Activated CD4-positive, alpha-beta T cell treated with anti-CD3 and anti-CD28 coated beads, Interleukin-2, amount 50 U/mL, for 48 hours (primary cell): ENCODE results near the gene GPT2.

Experiments
- DNase-seq, 2 experiments: peaks; one replicate each; pipeline ENCODE4 v3.0.0-alpha.2; 2020

Gene GPT2

DNA sequence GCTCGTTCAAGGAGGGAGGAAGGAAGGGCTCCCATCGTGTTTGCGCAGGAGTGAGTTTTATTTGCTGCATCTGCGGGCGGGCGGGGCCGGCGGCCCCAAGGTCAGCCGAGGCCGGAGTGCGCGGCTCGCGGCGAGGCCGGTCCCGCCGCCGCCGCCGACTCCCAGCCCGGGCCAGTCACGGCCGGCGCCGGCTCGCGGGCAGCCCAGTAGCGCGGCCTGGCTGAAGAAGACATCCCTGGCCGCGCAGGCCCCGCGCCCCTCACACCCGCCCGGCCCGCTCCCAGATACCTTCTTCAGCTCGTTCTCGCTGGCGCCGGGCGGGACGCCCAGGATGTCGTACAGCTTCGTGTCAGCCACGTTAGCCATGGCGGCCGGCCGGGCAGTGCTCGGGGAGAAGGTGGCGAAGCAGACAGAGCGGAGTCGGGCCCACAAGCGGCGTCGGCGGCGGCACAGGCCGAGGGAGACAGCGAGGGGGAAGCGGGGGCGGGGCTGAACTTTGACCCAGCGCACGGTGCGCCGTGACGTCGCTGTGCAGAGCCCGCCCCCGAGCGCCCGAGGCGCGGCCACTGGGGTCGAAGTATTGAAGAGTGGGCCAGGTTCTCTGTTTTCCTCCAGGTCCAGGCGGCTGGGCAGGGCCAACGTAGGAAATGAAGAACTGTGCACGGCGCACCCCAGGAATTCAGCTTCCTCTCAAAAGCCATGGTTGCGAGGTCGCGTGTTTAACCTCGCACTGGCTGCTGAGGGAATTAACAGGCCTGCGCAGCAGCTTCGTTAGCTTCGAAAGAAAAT lies 89.2 kb downstream of the GPT2 start, which contains the start of gene DNAJA2:
Gene DNAJA2 (minus strand): TSS at position 468 of the 789 bp plus-strand sequence. CDS start 102 bp downstream, at position 366.
- peak; percentile 93 to 94 for DNase-seq

DNA sequence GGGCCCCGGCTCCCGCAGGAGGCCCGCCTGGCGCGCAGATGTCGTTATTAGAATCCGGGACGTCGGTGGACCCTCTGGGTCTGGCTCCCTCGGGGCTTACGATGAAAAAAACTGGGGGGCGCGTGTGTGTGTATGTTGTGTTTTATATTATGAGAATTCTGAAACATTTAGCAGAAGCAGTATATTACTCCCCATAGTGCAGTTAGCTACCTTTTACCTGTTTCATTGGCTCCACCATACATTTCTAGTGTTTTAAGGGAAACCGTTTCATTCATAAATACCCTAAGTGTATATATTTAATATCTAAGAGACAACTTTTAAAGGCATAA lies 89.8 kb downstream of the GPT2 start:
- DNase-seq = no peak

DNA sequence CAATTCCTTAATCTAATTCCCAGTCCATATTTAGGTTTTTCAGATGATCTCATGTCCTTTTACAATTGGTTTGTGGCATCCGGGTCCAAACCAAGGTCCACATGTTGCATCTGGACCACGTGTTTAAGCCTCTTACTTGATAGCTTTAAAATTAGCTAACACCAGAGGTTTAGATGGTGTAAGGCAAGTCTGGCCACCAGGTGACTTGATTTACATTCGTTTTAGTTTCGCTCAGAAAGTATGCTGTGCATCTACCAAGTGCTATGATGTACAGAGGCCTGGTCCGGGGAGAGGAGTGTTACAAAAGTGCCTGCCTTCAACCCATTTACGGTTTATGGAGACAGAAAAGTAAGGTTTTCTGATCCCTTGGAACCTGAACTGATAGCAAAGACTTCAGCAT lies 90.2 kb downstream of the GPT2 start:
- DNase-seq = peak; percentile 16 to 27

DNA sequence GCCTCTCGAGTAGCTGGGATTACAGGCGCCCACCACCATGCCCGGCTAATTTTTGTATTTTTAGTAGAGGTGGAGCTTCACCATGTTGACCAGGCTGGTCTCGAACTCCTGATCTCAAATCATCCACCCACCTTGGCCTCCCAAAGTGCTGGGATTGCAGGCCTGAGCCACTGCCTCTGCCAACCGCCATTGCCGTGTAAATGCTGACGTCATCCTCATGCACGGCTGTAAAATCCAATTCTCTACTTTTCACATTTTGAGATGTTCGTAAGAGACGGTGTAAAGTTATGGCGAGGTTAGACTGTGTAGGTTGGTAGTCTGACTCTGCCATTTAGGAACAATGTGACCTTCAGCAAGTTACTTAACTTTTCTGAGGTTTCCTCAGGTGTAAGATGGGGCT lies 91.0 kb downstream of the GPT2 start:
- peak in 1 of 2 experiments; percentile 11 for DNase-seq

DNA sequence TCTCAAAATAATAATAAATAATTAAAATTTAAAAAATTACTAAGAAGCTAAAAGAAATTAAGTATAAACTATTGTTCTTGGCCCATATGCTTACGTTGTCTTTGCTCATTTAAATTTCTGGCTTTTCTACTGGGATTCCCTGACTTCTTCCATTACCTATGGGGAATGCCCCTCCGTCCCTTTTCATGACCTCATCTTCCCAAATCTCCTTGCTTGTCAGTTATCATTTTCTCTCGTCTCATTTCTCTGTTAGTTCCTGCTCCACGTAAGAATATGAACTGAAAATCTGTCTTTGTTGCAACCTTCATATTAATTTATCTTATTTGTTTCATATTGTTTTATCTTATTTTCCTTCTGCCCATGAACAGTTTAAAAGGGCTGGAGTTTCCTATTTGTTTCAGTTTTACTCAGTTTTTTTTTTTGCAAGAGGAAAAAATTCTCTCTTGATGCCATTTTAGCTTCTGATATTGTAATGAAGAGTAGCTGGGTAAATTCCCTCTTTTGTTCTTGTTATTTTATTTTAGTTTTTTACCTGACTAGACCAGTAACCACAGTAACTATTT lies 91.8 kb downstream of the GPT2 start:
- DNase-seq = no peak

DNA sequence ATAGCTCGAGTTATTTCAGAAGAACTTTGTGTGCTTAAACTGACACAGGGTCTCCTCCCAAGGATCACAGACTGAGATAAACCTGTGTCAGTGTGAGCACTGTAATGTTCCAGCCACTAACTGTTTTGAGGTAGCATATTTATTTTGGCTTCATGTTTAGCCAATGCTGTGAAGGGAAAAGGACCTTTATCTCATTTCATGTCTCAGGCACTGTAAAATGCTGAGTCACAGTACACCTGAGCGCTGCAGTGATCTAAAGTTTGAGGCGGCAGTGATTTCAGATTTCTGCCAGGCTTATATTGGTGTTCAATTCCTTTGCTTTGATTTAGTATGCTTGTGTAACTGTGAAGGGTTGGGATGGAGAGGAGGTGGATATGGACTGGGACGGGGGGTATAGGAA lies 92.4 kb downstream of the GPT2 start:
- DNase-seq = no peak
